Natural killer cell (primary cell): ENCODE data around the gene FOXC1. TPM values are rescaled to one million over a fixed set of nuclear protein-coding genes. Genes with fewer than 3 reads are reported as not detected.
A peak's percentile ranks its signal among the peaks of the same experiment; 100 is the strongest.

Experiments
- ATAC-seq, 3 donors: fragments of 150-1000 bp in 2 of 3; fragments of 200-7000 bp in 1 of 3; cut with Tn5 transposase; 1 replicate in 1 of 3; 2 replicates in 2 of 3; pipeline ENCODE4 v1.10.0; 2021; ENCODE audit warnings: mild to moderate bottlenecking in 2 of 3, moderate library complexity in 2 of 3
- DNase-seq, 2 donors: peaks; one replicate each; pipeline versions ENCODE4 v3.0.0 to v3.0.0-alpha.2; 2013 to 2021; ENCODE audit warnings: mixed read lengths in 1 of 2
- H3K27ac ChIP-seq: one replicate; pipeline ENCODE4 v1.5.1; 2013; ENCODE audit warnings: mild to moderate bottlenecking, low read length
- H3K27me3 ChIP-seq: one replicate; pipeline ENCODE4 v1.6.1; 2013; ENCODE audit warnings: low read length; ENCODE audit not compliant: control insufficient read depth, insufficient read depth
- H3K36me3 ChIP-seq: one replicate; pipeline ENCODE4 v1.6.1; 2013; ENCODE audit warnings: low read length; ENCODE audit not compliant: control insufficient read depth, insufficient read depth
- H3K4me1 ChIP-seq: one replicate; pipeline ENCODE4 v1.6.1; 2013; ENCODE audit warnings: low read length; ENCODE audit not compliant: control insufficient read depth, insufficient read depth
- H3K4me3 ChIP-seq: one replicate; pipeline ENCODE4 v1.5.1; 2013; ENCODE audit warnings: low read length
- H3K9me3 ChIP-seq: one replicate; pipeline ENCODE4 v1.6.1; 2013; ENCODE audit warnings: low read length; ENCODE audit not compliant: control insufficient read depth, insufficient read depth
- H3K27ac Mint-ChIP-seq, 2 donors: one replicate each; pipeline ENCODE4 v1.8.0; 2022; ENCODE audit warnings: mild to moderate bottlenecking in 2 of 2, mixed read lengths in 2 of 2, moderate library complexity in 1 of 2
- H3K27me3 Mint-ChIP-seq, 2 donors: one replicate each; pipeline ENCODE4 v1.8.0; 2022; ENCODE audit warnings: low read depth in 2 of 2, mixed read lengths in 2 of 2
- H3K36me3 Mint-ChIP-seq: one replicate; pipeline ENCODE4 v1.8.0; 2022; ENCODE audit warnings: mixed read lengths
- H3K4me1 Mint-ChIP-seq, 2 donors: one replicate each; pipeline ENCODE4 v1.8.0; 2022; ENCODE audit warnings: mixed read lengths in 2 of 2
- H3K4me3 Mint-ChIP-seq: one replicate; pipeline ENCODE4 v1.8.0; 2022; ENCODE audit warnings: mild to moderate bottlenecking, moderate library complexity, mixed read lengths
- H3K9me3 Mint-ChIP-seq, 2 donors: one replicate each; pipeline ENCODE4 v1.8.0; 2022; ENCODE audit warnings: mixed read lengths in 2 of 2
- CTCF ChIP-seq: fragments of 200-600 bp; IDR thresholded peaks from one replicate; pipeline ENCODE4 v1.8.0; 2022; ENCODE audit warnings: antibody characterized with exemption
- WGBS: methylation state at CpG from one replicate; pipeline ENCODE4 v1.1.7; 2013; ENCODE audit warnings: missing lambda C conversion rate; ENCODE audit not compliant: insufficient coverage; 5-methylcytosine and 5-hydroxymethylcytosine counted together
- intact Hi-C: fragments of 100-400 bp; cut with micrococcal nuclease; formaldehyde crosslinking; loops from one replicate; pipeline ENCODE4 v1.14.2; 2022
- total RNA-seq, 4 donors: library from RNA; stranded (reverse); fragments of 120-200 nt in 1 of 4; gene quantifications; one replicate each; pipeline versions ENCODE4 v1.2.3 to v1.2.4, GENCODE V29; 2013 to 2022

Gene FOXC1
- total RNA-seq, 3 donors from 2014 or later (not counting 1 experiment from before 2014, with no cell fraction given): 0.16 to 0.21 TPM; not detected in 1

- Histone ChIP-seq H3K4me3 (no peak overlapping the region), H3K27me3 (peaks cover 36% of the 10 kb centered on the region), H3K9me3 (no peaks in the 10 kb centered on the region), H3K4me1 (peaks cover 16% of the 10 kb centered on the region), H3K36me3 (no peaks in the 10 kb centered on the region), H3K27ac (no peak overlapping the region)
- 67% methylated on average over 28 of the region's 31 CpGs for WGBS
- H3K9me3 Mint-ChIP-seq: no peaks in the 10 kb centered on the region
- H3K27me3 Mint-ChIP-seq: peaks cover 36 to 50% of the 10 kb centered on the region in 2 donors
- no peak for ATAC-seq
- H3K36me3 Mint-ChIP-seq: no peaks in the 10 kb centered on the region
- TF ChIP-seq CTCF: no peak
- no peak overlapping the region for H3K27ac Mint-ChIP-seq
- intact Hi-C loops: no loop called here
- no peak overlapping the region for H3K4me3 Mint-ChIP-seq
- peaks cover 0 to 4% of the 10 kb centered on the region in 2 donors for H3K4me1 Mint-ChIP-seq
- no peak for DNase-seq
Observed at GRCh38 chr6:1618311-1619097, 8.8 kb downstream of the FOXC1 start.

- H3K4me3 Mint-ChIP-seq: no peak overlapping the region
- H3K4me1 Mint-ChIP-seq: peaks cover 0 to 4% of the 10 kb centered on the region in 2 donors
- 31% methylated on average over 39 of the region's 40 CpGs for WGBS
- H3K9me3 Mint-ChIP-seq: no peaks in the 10 kb centered on the region
- H3K4me3 ChIP-seq: no peak overlapping the region
- DNase-seq (no peak), ATAC-seq (no peak)
- H3K27ac Mint-ChIP-seq: no peak overlapping the region
- H3K27me3 ChIP-seq: peaks cover 29% of the 10 kb centered on the region
- no peaks in the 10 kb centered on the region for H3K36me3 ChIP-seq
- peaks cover 9% of the 10 kb centered on the region for H3K4me1 ChIP-seq
- no peak overlapping the region for H3K27ac ChIP-seq
- intact Hi-C loops: no loop called here
- peaks cover 36 to 53% of the 10 kb centered on the region in 2 donors for H3K27me3 Mint-ChIP-seq
- no peaks in the 10 kb centered on the region for H3K9me3 ChIP-seq
- TF ChIP-seq CTCF: no peak
- H3K36me3 Mint-ChIP-seq: no peaks in the 10 kb centered on the region
Observed at GRCh38 chr6:1619098-1619672, 9.5 kb downstream of the FOXC1 start.

GRCh38 chr6:1619673-1620503, 10.2 kb downstream of the FOXC1 start:
- 5% methylated on average over 83 of the region's 83 CpGs for WGBS
- intact Hi-C loops: no loop called here
- Histone ChIP-seq H3K27ac (no peak overlapping the region), H3K36me3 (no peaks in the 10 kb centered on the region), H3K4me3 (no peak overlapping the region), H3K27me3 (peaks cover 33% of the 10 kb centered on the region), H3K4me1 (peaks cover 12% of the 10 kb centered on the region), H3K9me3 (no peaks in the 10 kb centered on the region)
- no peak overlapping the region for H3K27ac Mint-ChIP-seq
- DNase-seq (peak in 1 of 2 donors; percentile 15), ATAC-seq (no peak)
- H3K4me1 Mint-ChIP-seq: peaks cover under 1 to 6% of the 10 kb centered on the region in 2 donors
- no peak overlapping the region for H3K4me3 Mint-ChIP-seq
- H3K9me3 Mint-ChIP-seq: no peaks in the 10 kb centered on the region
- no peak for TF ChIP-seq CTCF
- H3K36me3 Mint-ChIP-seq: no peaks in the 10 kb centered on the region
- H3K27me3 Mint-ChIP-seq: peaks cover 37 to 54% of the 10 kb centered on the region in 2 donors
